GM19468 (cell line): ENCODE results near the gene MGST3.
A peak's percentile ranks its signal among the peaks of the same experiment; 100 is the strongest.
"Not testable (repeated sequence)": the region's sequence is repeated elsewhere in the genome, so short reads cannot be mapped to it uniquely, and the experiment has no call there.

ENCODE experiments used
- ATAC-seq: cut with Tn5 transposase; IDR thresholded peaks from one replicate; pipeline ENCODE4 v1.9.1; 2021; ENCODE audit warnings: mild to moderate bottlenecking, moderate library complexity, moderate number of reproducible peaks; ENCODE audit not compliant: unreplicated experiment; ENCODE audit errors: extremely low read depth

MGST3 gene

DNA sequence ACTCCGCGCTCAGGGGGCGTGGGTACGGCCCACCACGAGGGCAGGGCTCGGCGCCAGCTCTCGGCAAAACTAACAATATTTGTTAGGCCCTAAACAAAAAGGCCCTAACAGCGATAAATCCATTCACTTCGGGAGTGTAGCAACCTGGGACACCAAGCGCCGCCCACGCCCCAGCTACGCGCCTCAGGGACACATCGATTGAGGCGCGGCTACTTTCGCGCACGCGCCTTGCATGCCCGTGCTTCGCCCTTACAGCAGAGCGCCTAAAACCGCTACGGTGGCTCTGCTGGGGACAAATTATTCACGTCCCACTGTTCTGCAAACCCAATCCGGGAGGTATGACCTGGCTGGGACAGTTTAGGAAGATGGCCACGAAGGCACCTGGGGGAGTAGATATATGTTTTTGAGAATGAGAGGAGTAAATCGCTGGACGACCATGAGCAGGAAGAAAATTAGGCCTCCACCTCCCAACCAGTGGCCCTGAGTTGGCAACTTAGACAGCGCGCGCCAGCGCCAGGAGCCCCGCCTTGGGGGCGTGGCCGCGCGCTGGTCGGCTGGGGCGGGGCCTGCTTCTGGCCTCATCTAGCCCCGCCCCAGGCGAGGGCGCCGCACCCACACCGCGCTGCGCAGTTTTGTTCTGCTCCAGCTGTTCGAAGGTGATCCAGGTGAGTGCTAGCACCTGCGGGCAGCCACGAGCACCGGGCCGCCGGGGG, at the start of gene MGST3:
TSS of gene MGST3 (plus strand) at position 606 of the 713 bp plus-strand sequence. CDS start 18,614 bp downstream, outside the sequence.
- peak; percentile 70 for ATAC-seq

DNA sequence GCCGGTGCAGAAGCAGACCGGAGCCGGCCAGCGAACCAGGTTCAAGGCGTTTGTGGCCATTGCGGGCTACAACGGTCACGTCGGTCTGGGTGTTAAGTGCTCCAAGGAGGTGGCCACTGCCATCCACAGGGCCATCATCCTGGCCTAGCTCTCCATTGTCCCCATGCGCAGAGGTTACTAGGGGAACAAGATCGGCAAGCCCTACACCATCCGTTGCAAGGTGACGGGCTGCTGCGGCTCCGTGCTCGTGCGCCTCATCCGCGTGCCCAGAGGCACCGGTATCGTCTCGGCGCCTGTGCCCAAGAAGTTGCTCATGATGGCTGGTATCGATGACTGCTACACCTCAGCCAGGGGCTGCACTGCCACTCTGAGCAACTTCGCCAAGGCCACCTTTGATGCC, 49.1 kb upstream of the MGST3 start:
- no peak for ATAC-seq

DNA sequence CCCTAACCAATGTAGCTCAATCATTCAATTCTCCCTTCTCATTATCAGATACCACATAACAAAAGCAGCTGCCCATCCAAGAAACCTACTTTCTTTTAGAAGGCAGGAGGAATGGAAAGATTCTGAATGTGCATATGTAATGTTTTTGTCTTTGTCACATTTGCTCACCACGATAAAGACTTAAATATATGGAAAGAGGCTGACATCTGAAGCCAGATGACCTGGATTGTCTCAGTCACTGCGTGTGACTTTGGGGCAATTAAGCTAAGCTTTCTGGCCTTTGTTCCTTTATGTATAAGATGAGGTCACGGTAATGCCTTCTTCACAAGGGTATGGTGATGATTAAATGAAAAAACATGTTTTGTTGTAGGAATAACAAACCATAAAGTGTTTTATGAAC, 44.6 kb upstream of the MGST3 start:
- no peak for ATAC-seq

DNA sequence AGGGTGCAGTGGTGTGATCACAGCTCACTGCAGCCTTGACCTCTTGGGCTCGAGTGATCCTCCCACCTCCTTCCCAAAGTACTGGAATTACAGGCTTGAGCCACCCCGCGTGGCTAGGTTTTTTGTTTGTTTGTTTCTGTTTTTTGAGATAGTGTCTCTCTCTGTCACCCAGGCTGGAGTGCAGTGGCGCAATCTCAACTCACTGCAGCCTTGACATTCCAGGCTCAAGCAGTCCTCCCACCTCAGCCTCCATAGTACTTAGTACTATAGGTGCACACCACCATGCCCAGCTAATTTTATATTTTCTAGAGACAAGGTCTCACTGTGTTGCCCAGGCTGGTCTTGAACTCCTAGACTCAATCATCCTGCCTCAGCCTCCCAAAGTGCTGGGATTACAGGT, 39.6 kb upstream of the MGST3 start:
- not testable (repeated sequence) for ATAC-seq

DNA sequence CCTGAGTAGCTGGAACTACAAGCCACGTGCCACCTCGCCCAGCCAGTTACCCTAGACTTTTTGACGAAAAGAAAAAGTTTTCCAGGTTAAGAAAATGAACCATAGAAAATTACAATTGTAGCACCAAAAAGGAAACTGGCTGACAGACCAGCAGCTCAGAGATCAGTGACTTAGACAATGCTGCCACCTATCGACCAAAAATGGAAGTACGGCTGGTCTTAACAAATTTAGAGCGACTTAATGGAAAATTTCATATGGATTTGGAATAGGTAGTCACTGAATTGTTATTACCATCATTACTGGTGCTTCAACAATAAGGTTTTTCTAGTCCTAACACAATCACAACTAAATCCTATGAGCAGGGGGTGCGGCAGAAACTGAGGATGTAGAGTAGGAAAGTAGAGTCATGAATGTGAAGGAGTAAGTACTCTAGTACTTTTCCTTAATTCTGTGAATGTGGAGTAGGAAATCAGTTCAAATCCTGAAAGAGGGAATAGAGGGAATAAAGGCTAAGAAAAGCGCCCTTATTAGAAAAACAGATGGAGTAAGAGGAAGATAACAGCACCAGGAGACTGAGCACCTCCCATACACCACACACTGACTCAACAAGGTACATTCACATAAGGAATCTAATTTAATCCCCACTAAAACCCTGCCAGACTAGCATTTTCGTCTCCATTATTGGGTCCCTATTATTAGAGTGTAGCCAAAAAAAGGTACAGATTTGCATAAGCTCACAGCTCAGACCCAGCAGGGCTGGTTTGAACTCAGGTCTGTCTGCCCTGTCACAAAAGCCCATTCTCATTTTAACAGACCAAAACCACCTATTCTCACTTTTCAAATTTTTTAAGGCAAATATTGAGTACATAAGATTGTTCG, 37.9 kb upstream of the MGST3 start:
- no peak for ATAC-seq

DNA sequence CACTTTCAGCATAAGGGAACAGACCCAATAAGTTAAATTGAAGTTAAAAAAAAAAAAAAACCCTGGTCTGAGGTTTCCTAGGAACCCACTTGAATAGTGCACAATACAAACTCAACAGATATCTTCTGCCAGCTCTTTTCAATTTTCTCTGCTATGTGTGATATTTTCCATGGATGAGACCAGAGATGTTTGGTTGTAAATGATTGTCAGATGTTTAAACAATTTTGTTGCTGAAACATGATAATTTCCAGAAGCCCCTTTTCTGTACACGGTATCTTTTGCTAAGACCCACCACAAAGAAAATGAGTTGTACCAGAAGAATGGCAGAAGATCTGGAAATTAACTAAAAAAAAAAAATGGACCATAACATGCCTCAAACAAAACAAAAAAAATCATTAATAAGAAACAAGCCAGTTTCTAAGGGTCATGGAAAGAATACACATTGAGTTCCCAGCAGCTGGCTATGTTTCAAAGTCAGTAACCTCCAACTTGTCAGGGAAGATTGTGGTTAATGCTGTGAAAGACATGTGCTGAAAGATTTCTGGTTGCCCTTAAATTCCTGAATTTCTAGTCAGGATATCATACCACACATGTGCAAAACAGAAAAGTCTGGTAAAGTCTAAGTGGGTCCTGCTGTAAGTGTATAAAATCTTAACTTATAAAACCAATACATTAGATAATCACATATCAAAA, 35.6 kb upstream of the MGST3 start:
- no peak for ATAC-seq

DNA sequence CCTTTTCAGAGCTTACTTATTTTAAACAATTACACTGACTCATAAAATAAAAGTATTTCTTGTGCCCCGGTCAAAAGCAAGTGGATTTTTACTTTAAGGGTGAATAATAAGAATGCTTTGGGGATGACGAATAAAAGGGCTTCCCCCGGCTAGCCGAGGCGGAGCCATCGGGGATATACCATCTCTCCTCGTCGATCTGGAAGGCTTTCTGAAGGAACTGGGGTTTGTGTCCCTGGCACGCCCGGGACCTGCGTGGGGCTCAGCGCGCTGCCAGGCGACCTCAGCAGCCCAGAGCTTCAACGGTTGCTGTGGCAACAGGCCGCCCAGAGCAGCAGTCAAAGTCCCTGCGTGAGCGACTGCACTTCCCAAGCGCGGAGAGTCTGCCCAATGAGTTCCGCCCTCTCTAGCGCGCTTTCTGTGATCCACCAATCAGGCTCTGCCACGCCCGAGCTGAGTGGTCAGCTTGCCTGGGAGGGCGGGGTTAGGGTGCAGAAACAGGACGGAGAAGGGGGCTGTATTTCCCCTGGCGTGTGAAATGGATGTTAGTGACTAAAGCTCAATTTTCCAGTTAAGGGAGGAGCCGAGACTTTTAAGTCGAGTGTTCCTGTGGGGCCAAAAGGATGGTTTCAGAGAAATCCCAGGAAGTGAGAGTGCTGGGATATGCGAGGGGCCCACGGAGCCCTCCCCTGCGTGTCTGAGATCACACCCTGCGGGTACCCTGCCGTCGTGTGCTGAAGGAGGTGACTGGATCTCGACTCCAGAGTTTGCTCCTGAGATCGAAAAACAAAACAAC, 33.0 kb upstream of the MGST3 start:
- ATAC-seq, result peak; percentile 94

DNA sequence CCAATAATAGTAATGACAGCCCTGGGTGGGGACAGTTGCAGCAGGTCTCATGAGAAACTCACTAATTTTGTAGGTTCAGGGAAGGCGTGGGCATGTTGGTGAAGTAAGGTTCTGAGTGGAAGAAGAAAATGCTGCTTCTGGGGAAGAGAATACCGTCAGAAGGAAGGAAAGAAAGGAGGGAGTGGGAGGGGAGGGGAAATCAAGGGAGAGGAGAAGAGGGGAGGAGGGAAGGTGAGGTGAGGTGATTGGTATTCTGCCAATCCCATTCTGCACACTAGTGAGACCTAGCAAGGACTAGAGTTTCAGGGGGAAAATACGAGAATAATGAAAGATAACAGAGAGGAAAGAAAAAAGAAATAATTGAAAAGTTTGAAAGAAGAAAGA, 32.4 kb upstream of the MGST3 start:
- no peak for ATAC-seq

DNA sequence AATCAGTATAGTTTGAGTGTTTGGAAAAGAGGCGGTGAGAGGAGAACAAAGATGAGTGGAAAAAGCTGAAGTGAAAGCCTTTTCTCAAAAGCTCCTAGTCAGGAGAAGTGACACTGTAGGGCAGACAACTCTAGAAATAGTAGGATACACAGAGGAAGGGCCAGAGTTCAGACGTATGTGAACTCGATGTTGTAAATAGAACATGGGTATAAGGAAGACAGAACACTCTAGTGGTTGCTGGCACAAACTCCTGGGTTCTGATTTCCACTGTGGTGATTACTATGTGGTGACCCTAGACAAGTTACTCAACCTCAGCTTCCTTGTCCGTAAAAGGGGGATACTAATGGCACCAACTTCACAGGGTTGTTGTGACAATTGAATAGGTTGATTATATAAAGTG, 30.2 kb upstream of the MGST3 start:
- ATAC-seq, result no peak

DNA sequence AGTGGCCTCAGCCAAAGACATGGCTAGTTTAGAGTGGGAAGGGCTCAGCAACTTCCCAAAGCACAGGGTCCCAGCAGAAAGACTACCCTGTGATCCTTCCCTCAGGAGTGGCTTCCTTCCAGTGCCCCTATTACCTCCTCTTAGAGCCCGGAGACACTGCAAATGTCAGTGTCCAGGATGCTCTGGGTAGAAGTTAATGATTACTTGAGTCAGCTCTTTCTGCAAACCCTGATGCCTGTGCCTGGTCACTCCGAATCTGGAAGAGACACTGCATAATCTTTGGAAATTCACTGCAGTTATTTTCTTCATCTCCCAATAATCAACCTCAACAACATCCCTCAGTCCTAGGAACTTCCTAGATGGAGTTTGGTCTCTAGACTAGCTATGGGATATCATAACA, 27.2 kb upstream of the MGST3 start:
- ATAC-seq, result no peak

DNA sequence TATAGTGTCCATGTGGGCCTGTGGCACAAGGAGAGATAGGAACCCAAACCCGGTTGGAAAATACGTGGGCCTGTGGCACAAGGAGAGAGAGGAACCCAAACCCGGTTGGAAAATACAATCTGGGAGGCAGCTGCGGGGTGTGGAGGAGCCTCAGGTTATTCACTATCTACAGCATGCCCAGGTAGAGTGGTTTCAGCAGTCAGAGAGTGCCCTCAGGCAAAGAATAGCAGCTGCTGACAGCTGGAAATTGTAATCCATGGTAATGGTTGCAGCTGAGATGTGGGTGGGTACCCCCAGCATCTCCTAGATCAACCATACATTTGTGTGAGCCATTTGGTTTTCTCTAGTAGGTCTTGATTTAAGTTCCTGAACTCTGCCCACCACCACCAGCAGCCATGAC, 25.8 kb upstream of the MGST3 start:
- no peak for ATAC-seq

DNA sequence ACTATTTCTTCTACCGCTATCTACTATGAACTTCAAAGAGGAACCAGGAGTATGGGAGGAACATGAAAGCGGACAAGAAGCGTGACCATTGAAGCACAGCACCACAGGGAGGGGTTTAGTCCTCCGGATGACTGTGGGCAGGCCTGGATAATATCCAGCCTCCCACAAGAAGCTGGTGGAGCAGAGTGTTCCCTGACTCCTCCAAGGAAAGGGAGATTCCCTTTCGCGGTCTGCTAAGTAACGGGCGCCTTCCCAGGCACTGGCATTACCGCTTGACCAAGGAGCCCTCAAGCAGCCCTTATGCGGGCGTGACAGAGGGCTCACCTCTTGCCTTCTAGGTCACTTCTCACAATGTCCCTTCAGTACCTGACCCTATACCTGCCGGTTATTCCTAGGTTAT, 24.4 kb upstream of the MGST3 start:
- ATAC-seq, result not testable (repeated sequence)

DNA sequence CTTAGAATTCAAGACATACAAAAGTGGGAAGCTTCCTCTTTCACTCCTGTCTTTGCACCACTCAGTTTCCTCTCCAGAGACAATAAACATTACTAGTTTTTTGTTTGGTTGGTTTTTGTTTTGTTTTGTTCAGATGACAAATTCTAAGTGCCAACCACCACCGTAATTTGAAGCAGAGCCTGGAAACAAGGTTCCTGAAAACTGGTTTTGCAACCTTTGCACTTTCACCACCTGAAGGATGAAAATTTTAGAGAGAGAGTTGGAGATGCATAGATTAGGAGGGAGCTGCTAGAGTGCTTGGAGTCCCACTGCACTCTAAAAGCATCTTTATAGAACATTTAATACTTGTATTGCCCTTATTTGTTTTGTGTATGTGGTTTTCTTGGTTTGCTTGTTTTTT, 20.2 kb upstream of the MGST3 start:
- no peak for ATAC-seq

DNA sequence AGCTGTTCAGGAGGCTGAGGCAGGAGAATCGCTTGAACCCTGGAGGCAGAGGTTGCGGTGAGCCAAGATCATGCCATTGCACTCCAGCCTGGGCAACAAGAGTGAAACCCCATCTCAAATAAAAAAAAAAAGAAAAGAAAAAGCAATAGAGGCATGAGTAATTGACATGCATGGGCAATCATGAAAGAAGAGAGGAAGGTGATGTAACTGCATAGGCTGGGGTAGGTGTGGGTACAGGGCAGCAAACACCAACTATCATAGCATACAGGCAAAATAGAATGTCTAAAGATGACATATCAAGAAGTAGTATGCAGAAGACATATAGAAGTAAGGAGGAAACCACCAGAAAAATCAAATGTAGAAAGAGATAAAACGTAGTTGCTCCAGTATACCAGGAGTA, 19.0 kb upstream of the MGST3 start:
- ATAC-seq, result no peak

DNA sequence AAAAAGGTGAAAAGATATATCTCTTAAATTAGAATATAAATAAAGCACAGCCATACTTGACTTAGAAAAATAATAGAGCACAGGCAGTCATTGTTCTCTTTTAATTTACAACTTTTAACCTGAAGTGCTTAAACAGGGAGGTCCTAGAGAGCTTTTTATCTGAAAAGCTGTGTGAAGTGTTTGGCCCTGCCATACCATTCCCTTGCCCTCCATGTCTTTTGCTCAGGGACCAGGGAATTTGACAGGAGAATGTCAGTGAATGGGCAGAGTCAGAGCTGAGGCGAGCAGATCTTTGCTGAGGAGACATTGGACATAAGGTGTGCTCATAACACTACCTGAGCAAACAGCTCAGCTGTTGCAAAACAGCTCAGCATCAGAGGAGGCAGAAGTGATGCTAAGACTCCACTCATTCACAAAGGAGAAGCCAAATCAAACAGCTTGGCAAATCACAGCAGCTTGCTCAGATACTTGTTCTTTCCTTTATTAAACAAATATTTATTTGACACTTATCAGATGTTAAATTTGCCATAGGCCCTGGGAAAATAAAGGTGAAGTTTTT, 14.9 kb upstream of the MGST3 start:
- ATAC-seq, result no peak

DNA sequence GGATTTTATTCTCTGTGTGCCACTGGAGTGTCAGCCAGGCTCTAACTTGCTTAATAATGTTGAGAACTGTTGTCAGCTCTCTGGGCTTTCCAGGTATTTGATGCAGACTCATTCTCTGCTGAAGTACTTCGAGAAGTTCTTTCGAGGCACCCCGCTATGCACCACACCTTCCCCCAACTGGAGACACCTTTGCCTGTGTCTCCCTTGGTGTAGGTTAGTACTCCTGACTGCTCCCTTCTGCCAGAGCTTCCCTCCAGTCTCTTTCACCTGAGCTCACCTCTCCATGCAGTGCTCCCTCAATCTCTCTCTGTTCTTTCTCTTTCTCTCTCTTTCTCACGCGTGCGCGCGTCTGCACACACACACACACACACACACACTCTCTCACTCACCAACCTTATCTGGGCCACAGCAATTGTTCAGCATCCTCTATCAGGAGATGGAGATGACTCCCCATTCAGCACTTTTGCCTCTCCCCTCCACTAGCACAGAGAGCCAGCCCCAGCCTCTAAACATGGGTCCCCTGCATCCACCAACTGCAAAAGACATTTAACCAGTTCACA, 14.0 kb upstream of the MGST3 start:
- ATAC-seq, result no peak

DNA sequence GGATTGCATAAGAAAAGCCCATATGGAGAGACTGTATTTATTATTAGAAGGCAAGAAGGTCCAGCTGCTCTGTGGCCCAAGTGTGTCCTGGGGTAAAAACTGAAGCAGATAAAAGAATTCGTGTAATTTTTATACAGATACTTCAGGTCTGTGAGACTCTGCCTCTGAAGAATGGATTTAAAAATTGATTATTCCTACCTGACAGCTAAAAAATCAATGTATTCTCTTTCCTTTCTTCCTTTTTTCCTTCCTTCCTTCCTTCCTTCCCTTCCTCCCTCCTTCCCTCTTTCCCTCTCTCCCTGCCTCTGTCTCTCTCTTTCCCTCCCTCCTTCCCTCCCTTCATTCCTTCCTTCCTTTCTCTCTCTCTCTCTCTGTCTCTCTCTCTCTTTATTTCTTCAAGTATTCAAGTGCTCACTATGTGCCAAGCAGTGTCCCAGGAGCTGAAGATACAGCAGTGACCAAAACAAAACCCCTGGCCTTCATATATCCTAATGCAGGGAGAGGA, 11.3 kb upstream of the MGST3 start:
- no peak for ATAC-seq

DNA sequence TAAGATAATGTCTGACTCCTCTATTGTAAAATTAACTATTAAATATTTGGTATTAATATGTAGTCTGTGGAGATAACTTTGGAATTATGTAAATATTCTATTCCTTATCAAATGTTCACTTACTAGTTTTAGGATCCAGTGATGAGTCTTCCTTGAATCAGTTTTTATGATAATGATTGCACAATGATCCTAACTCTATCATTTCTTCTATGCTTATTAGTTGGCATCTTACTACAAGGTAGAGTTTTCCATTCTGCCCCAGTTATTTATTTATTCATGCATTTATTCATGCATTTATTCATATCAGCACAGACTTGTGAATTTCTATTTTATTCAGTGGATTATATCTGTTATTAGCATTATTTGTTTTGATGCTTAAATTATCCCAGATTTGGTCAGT, 7.4 kb upstream of the MGST3 start:
- no peak for ATAC-seq

DNA sequence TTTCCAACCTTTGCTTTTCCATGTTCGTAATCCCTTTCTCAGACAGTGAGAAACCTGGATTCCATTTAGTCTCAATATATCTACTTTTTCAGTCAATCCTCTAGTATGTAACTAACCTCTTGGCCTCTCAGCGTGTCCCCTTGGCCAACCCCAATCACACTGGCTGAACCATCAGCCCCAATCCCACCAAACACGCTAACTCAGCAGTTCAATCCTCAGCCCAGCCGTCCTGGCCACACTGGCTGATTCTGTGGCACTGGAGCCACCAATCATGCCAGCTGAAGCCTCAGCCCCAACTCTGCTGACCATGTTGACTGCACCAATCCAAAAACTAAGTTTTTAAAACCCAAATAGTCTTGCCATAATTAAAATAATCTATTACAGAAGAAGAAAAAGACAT, 6.6 kb upstream of the MGST3 start:
- no peak for ATAC-seq
